Stimulated activated CD8-positive, alpha-beta memory T cell treated with anti-CD3 and anti-CD28 coated beads, Interleukin-7, amount 100 ng/mL, for 24 hours (primary cell): ENCODE results near the gene RASEF.

Experiments
- DNase-seq: peaks from one replicate; pipeline ENCODE4 v3.0.0-alpha.2; 2020; ENCODE audit warnings: low read depth

The RASEF gene

DNA sequence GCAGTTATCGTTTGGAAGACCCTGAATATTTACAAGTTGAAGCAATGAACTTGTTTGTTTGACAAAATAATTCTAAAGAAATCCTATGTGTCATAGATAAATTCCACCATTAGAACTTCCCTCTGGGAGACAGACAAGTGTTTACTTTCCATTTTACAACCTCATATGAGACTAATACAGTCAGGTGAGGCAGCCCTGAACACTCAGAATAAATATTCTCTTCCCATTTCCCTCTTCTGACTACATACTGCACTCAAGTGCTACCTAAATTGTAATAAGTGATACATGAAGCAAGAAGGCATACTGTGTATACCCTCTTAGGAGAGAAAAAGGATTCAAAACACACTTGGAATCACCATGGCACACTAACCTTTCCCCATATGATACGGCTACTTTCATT is 6.8 kb downstream of the RASEF start:
- no peak for DNase-seq

DNA sequence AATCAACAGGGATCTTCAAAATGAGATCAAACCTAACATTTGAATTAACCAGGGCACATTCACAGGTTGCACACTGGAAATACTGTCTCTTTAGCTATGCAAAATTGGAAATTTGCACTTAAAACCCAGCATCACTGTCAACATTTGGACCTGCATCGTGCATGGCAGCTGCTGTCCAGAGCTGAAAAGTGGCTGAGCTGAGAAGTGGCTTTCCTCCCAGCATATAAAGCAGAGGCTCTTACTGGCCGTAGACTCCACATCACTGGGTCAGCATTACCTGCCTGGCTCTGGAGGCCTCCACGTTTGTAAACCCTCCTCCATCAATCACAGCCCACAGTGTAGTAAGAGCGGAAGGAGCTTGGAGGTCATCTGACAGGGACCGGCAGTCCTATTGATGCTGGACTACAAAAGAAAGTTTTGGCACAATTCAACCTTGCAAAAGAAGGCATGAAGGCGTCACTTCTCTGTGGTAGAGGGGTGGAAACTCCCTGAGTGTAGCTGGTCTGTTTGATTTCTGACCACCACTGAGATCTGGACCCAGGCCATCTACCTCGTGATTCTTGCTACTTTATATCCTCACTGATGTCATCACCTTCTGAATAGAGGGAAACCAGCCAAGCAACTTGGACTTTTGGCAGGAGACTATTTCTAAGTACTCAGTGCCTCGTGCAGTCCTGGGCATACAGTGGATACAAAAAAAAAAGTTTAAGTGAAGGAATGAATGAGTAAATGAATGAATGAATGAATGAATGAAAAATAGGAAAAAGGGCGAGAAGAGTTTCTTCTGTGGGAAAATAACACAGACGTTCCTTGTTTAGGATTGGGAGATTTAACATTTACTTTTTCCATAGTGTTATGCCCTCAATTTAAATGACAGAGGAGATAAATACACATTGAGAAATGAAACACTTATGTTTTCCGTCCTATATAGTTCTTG is 14.8 kb downstream of the RASEF start:
- DNase-seq, result no peak

DNA sequence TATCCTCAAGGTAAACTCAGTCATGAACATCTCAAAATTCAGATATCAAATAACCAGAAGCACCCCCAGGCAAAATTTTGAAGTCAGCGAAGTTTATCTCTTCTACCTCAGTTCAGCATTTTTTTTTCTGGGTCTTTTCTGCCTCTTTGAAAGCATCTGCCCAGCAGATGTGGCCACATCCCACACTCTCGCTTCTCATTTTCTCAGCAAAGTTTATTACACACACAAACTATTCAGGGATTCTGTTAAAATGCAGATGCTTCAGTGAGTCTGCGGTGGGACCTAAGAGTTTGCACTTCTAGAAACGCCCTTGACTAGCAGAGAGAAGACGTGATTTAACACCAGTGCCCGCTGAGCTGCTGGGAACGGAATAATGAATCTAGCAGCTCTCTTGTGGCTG is 19.3 kb downstream of the RASEF start:
- DNase-seq, result no peak

DNA sequence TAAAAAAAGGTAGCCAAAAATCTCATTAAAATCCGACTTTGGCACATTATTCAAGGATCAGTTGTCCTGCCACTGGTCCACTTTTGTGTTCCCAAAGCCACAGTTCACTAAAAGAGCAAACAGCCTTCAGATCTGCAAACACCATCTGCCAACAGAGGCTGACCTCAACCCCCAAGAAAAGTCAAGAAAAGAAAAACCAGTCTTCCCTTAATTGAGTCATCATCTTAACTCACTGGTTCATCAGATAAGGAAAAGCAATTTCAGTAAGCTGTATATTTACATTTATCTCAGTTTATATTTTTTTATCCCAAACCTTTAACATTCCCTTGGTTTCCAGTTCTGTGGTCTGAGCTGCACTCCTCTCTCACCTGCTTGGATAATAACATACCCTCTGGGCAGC is 21.2 kb downstream of the RASEF start:
- no peak for DNase-seq

DNA sequence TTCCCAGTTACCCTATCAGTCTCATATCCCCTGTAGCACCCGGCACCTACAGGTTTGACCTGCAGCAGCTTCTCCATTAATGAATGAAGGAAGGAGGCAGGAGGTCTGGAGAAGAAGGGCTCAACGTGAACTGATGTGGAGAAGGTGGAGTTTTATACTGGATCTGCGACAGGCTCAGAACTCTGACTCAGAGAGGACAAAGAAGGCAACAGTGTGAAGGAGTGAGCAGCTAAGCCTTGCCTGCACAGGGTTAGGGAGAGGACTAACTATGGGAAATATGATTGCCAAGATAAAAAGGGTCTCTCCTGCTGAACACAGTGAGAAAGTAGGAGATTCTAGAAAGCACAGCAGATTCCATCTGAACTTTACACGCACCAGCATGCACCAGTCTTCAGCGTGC is 23.6 kb downstream of the RASEF start:
- no peak for DNase-seq

DNA sequence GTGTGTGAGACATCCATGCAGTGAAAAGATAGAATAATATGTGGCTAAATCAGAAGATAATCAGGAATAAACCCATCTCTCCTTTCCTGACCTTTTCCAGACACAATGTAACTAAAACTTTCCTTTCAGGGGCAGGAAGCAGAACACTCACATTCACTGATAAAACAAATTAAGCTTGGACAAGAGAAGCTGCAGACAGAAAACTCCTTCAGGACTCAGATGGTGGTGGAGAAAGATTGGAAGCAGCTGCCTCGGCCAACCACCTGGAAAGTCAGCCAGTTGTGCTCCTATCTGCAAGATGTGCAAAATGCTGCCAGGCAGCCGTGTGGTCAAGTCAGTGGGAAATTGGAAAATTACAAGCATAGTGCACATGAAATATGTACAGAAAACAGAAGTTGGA is 26.9 kb downstream of the RASEF start:
- no peak for DNase-seq

DNA sequence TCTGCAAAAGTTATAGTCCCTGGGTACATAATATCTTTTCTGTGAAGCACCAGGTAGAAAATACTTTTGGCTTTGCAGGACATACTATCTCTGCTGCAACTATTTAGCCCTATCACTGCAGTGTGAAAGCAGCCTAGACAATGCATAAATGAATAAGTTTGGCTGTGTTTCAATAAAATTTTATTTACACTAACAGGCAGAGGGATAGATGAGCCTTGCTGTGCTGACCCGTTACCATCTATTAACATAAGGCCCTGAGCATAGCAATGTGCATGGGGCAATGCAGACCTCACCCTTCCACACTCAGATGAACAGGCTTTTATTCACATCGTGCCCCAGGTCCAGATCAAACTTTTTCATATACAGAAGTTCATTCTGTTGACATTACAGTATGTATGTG is 27.8 kb downstream of the RASEF start:
- DNase-seq, result no peak

DNA sequence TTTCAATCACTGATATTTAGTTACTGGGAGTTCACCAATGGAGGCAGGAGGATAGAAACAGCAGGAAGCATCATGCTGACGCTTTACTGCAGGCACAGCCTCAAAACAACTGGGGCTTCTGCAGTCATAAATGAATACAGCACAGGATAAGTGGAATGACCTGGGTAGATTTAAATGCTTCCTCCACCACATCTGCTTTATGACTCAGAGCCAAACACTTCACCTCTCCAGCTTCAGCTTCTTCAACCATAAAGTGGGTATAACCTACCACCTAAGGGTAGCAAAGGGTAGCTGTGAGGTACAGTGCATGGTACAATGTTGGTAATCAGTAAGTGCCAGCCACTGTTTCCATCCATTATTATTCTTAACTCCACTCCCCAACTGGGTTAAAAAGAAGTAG is 28.4 kb downstream of the RASEF start:
- DNase-seq, result no peak

DNA sequence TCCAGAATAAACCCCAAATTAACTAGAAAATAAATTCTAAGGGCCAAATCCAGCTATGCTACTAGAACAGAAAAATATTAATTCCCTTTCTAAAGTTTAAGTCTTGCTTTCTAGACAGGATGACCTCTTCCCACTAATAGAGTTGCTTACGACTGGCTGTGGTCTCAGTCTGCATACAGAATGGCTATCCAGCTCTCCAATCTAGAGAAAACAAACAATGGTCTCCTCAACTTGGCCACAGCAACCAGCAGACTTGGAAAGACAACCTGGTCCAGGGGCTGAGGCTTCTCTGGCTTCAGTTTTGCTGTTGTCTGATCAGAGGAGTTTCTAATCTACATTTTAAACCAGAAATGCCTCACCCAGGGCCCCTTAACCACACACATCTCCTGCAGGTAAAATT is 28.9 kb downstream of the RASEF start:
- no peak for DNase-seq

DNA sequence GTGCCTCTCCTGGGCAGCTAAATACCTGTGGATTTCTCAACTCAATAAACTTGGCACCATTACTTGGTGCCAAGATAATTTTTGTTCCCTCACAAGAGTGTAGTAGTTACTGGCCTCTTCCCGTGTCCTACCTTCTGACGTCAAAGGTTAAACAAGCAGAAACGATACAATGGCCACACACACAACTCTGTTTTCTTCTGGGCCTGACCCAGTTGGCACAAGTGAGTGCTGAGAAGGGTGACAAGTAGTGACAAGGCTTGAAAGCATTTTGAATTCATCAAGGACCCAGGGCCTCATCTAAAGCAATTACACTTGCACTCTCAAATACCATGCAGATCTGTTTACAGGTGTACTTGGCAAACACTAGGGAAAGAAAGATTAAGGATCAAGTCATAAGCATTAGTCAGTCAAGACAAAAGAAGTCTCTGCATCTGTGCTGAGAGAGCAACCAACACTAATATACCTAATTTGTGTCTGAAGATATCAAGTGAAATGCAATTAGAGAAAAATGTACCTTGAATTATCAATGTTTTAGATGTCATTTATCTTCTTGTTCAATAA is 30.8 kb downstream of the RASEF start:
- DNase-seq, result no peak

DNA sequence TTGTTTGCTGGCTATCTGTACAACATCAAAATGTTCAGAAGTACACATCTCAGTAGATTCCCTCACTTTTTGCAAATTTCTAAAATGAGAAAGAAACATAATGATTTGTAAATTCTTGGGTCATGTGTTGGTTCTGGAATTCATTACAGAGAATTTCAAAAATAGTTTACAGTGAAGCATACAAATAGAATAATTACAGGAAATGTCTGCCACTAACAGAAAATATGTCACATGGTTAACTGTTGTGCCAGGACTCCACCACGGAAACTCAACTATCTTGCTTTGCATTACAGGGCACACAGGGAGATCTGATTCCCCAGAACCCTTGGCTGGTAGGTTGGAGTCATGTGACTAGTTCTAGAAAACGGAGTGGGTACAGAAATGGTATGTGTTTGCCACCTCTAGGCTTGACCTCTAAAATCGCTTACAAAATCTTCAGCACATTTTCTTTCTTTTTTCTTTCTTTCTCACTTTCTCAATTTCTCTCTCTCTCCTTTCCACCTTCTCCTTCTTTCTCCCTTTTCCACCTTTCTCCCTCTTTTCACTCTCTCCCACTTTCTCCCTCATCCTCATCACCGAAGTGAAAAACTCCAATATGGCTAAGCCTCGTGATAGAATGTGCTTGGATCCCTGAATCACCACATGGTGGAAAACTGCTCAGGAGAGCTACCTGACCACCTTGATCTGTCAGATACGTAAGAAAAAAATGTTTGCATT is 32.4 kb downstream of the RASEF start:
- no peak for DNase-seq

DNA sequence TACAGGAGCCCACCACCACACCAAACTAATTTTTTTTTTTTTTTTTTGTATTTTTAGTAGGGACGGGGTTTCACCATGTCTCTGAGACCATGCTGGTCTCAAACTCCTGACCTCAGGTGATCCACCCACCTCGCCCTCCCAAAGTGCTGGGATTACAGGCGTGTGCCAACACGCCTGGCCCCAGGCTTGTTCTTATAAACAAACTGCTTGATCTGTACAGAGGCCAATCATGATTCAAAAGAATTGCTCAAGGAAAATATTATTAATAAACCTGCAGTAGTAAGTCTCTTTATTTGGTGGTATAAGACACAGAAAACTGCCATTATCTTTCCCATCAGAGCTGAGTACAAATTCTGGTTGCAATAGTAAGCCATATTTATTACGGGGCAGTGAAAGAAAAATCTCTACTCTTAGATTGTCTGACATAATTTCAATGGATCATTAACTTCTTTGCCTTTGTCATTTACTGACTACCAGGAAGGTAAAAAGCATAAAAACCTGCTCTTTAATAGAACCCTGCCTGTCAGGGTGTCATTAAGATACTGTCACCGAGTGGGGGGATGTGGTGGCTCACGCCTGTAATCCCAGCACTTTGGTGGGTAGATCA is 33.3 kb downstream of the RASEF start:
- DNase-seq, result no peak

DNA sequence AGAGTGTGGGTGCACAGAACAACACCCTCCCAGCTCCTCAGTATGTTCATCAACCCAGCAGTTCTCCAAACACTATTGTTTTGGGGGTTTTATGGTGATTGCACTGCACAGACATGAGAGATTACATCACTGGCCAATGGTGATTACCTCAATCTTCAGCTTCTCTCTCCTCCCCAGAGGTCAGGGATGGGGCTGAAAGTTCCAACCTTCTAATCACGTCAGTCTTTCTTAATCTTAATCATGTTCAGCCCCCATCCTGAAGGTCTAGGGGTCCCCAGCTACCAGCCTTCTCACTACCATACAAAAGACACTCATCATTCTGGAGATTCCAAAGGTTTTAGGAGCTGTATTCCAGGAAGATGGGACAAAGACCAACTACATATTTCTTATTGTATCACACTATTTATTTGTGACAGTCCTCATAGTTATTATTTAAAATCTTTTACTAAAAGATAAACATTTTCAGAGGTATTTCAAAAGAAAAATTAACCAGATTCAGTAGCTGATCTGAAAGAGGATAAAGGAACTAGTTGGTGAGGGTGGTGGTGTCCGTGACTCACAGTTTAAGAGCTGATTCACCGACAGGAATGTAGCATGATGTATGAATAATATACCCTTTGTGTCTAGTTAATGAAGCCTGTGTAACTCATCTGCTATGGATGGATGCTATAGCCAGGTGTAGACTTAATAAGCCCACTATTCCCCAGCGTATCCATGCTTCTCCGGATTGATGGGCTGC is 35.6 kb downstream of the RASEF start:
- DNase-seq, result no peak

DNA sequence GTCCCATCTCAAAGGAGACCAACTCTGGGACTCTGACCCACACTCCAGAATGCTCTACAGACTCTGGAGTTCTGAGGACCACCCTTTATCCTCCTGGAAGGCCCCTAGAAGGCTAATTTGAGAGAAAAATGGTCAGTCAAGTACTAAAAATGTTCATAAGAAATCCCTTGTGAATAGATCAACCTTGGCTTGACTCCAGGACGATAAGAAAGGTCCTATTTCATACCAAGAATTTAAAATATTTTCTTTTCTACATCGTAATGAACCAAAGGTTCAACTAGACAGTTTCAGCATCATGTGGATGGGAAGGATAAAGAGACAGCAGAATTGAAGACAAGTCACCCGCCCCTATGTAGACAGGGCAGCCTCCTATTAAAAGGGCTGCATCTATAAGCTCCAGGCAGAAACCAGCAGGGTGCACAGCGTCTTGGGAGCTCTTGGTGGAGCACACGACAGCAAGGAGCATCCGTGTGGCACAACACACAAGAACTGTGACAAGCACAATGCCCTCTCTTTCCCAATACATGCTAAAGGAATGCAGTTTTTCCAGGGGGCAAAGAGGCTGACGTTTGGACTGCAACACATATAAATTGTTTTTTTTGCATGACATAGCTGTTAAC is 38.3 kb downstream of the RASEF start:
- DNase-seq, result no peak

DNA sequence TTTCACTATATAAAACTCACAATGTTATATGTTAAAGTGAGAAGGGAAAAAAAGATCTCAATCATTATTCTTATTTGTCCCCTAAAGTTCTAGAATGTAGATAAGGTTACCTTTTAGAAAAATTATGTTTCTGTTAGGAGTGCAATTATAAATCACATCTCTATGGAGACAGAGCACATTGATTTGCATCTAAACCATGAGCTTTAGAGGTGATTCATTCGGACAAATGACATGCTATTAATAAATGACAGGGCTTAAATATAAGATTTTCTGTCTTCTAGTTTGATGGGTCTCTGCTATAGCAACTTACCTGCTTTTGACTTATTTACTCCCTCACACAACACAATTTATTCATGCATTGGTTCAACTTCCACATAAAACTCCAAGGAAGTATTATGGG is 39.8 kb downstream of the RASEF start:
- no peak for DNase-seq

DNA sequence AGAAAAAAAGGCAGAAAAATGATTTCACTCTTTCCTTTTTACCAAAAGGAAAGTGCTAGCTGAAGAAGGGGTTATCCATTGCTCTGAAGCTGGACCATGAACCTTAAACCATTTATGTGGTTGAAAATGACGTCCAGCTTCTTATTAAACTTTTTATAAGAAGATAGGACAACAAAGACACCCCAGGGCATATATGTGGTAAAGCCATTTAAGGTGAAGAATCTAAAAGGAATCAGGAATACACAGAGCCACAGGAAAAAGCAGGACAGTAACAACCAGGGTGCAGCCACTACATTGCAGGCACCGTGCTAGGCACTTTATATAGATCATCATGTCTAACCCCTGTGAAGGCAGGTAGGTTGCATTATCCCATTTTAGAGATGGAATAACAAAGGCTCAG is 42.1 kb downstream of the RASEF start:
- DNase-seq, result no peak

DNA sequence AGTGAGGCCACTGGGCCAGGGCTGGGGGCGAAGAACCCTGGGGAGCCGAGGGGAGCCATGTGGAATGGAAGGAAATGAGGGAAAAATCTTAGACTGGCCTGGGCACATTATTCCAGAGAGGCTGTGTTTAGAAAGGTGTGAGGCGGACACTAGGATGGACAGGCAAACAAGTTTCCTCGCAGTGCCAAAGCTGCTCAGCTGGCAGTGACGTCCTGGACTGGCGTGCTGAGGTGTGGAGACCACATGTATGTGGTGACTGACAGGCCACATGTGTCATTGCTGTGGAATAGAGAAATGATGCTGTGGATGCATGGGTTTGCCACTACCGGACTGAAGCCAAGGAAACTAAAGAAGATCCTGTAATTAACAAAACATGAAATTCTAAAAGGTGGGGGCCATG is 42.6 kb downstream of the RASEF start:
- DNase-seq, result no peak

DNA sequence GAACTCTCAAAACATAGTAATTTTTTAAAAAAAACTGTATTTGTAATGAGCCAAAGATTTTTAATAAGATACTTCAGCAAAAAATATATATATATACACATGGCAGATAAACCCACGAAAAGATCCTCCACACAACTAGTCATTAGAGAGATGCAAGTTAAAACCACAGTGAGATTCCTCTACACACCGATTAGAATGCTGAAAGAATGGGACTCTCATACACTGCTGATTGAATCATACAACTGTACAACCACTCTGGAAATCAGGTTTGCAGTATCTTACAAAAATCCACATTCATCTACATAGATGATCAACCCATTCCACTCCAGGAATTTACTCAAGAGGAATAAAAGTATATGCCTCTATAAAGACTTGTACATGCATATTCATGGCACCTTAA is 43.7 kb downstream of the RASEF start:
- no peak for DNase-seq

DNA sequence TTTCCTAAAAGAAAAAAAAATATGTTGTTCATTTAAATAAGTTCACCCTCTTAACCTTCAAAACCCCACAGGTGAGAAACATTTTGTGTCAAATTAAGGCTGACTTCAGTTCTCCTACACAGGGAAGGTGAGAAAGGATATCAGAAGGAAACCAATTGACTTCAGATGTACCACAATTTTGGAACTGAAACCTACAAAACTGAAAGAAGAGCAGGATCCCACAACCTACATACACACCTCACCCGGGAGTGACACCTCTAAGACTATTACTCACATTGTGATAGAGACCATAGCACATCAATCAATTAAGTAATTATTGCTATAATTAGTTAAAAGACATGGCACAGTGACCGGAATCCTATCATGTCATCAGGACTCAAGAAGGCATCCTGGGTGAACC is 47.0 kb downstream of the RASEF start:
- DNase-seq, result no peak

DNA sequence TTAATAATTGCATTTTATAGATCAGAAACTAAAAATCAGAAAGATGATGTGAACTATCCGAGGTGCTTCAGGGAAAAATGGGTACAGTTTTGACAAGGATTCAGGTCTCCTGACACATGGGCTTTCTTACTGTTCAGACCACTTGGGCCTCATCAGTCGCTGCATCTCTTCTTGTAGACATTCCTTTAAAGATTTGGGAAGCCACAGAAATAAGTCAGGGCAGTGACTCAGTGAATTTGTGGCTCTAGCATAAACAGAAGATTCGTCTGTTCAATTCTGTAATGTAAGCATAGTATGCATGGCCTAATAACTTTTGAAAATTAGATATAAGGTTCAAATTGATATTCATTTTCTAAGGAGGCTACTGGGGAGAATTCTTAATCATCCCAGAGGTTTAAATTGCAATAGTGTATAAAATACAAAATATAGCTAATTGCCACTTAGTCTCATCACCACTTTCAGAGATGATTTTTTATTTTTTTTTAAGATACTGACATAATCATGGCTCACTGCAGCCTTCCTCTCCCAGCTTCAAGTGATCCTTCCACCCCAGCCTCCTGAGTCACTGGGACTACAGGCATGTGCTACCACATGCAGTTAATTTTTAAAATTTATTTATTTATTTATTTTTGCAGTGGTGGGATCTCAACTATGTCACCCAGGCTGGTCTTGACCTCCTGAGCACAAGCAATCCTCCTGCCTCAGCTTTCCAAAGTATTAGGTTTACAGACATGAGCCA is 48.9 kb downstream of the RASEF start:
- no peak for DNase-seq
